Endodermal cell (in vitro differentiated cells): ENCODE results near the gene BTF3. TPM values are rescaled to one million over a fixed set of nuclear protein-coding genes. Genes with fewer than 3 reads are reported as not detected.

Source experiments
- DNase-seq: peaks from one replicate; pipeline ENCODE4 v3.0.0-alpha.2; 2017
- H3K27ac ChIP-seq: 2 replicates; pipeline ENCODE4 v1.5.1; 2013; ENCODE audit warnings: mild to moderate bottlenecking, low read depth, low read length, moderate library complexity
- H3K27me3 ChIP-seq: 2 replicates; pipeline ENCODE4 v1.6.1; 2013; ENCODE audit warnings: mild to moderate bottlenecking, low read length, moderate library complexity; ENCODE audit not compliant: insufficient read depth, control insufficient read depth, poor library complexity, severe bottlenecking
- H3K36me3 ChIP-seq: 2 replicates; pipeline ENCODE4 v1.7.0; 2013; ENCODE audit warnings: mild to moderate bottlenecking, low read length, moderate library complexity; ENCODE audit not compliant: control insufficient read depth, insufficient read depth
- H3K4me1 ChIP-seq: one replicate; pipeline ENCODE4 v1.7.0; 2013; ENCODE audit warnings: low read length; ENCODE audit not compliant: control insufficient read depth, insufficient read depth
- H3K4me3 ChIP-seq: 2 replicates; pipeline ENCODE4 v1.5.1; 2013; ENCODE audit warnings: mild to moderate bottlenecking, low read length, moderate library complexity
- H3K9ac ChIP-seq: 2 replicates; pipeline ENCODE4 v1.6.1; 2013; ENCODE audit warnings: mild to moderate bottlenecking, low read length, moderate library complexity; ENCODE audit not compliant: poor library complexity, severe bottlenecking; ENCODE audit errors: extremely low read depth
- H3K9me3 ChIP-seq: 2 replicates; pipeline ENCODE4 v1.6.1; 2013; ENCODE audit warnings: mild to moderate bottlenecking, low read length, moderate library complexity; ENCODE audit not compliant: control insufficient read depth
- H3K27ac Mint-ChIP-seq: 2 replicates; pipeline ENCODE4 v1.8.0; 2020; ENCODE audit warnings: mixed read lengths
- H3K27me3 Mint-ChIP-seq: 2 replicates; pipeline ENCODE4 v1.8.0; 2021; ENCODE audit warnings: mild to moderate bottlenecking, mixed read lengths; ENCODE audit not compliant: insufficient read depth
- H3K36me3 Mint-ChIP-seq: 2 replicates; pipeline ENCODE4 v1.8.0; 2020; ENCODE audit warnings: low read depth, mixed read lengths
- H3K4me1 Mint-ChIP-seq: 2 replicates; pipeline ENCODE4 v1.8.0; 2020; ENCODE audit warnings: mixed read lengths
- H3K4me3 Mint-ChIP-seq: 2 replicates; pipeline ENCODE4 v1.8.0; 2020; ENCODE audit warnings: mild to moderate bottlenecking, moderate library complexity, mixed read lengths
- H3K9me3 Mint-ChIP-seq: 2 replicates; pipeline ENCODE4 v1.8.0; 2020; ENCODE audit warnings: mild to moderate bottlenecking, mixed read lengths
- CTCF ChIP-seq: fragments of 200-600 bp; sonication (generic); conservative IDR thresholded peaks from 2 replicates; pipeline ENCODE4 v1.5.0; 2021; ENCODE audit warnings: antibody characterized with exemption, mild to moderate bottlenecking
- WGBS, 2 experiments: methylation state at CpG; one replicate each; pipeline versions ENCODE4 v1.1.5 to v1.1.7; 2013; ENCODE audit warnings: missing lambda C conversion rate in 2 of 2, mixed read lengths in 1 of 2; ENCODE audit not compliant: insufficient coverage in 1 of 2, insufficient read length in 1 of 2; 5-methylcytosine and 5-hydroxymethylcytosine counted together
- total RNA-seq, 2 donors: library from RNA; stranded (reverse); fragmentation: NEBNext Ultra II Directional in 1 of 2; extraction: Animal tissue kit (Norgen Biotek cat#: 25700) in 1 of 2; gene quantifications; 2 replicates in 1 of 2; 3 replicates in 1 of 2; pipeline ENCODE4 v1.2.1, GENCODE V29; 2021

The BTF3 gene
- total RNA-seq, 2 donors from 2014 or later, result 671 to 739 TPM

DNA sequence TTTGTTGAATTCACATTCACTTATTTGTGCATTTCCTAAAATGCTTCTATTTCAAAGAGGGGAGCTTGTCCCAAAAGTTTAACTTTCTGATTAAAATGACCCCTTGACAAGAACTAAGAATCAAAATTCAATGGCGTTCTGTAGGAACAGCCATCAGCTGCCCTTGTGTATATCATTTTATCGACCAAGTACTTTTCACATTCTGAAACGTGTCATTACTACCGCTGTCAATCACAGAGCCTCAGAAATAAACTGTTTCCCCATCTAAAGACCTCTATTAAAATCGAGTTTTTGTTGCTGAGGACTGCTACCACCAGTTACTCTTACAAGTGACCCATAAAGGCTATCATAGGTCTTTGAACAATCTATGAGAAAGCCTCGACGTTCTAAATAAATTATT lies 48.1 kb upstream of the BTF3 start:
- no peaks in the 10 kb centered on the region for H3K36me3 Mint-ChIP-seq
- no peak overlapping the region for H3K27ac Mint-ChIP-seq
- Histone ChIP-seq H3K4me3 (no peak overlapping the region), H3K4me1 (peaks cover 3% of the 10 kb centered on the region), H3K27ac (no peak overlapping the region), H3K9me3 (no peaks in the 10 kb centered on the region), H3K27me3 (peaks cover 80% of the 10 kb centered on the region), H3K9ac (no peak overlapping the region), H3K36me3 (no peaks in the 10 kb centered on the region)
- peaks cover 12% of the 10 kb centered on the region for H3K4me1 Mint-ChIP-seq
- H3K4me3 Mint-ChIP-seq, result no peak overlapping the region
- no peak for DNase-seq
- peaks cover 82% of the 10 kb centered on the region for H3K27me3 Mint-ChIP-seq
- TF ChIP-seq CTCF, result no peak
- whole genome bisulfite sequencing, 2 experiments, result 11% methylated on average over 5 of the region's 7 CpGs
- H3K9me3 Mint-ChIP-seq, result no peaks in the 10 kb centered on the region

GRCh38 chr5:73450672-73451223 lies 47.5 kb upstream of the BTF3 start:
- H3K27me3 ChIP-seq, result peaks cover 74% of the 10 kb centered on the region
- WGBS, 2 experiments, result 2 to 3% methylated on average over 25 to 27 of the region's 27 CpGs
- peaks cover 12% of the 10 kb centered on the region for H3K4me1 Mint-ChIP-seq
- TF ChIP-seq CTCF, result no peak
- no peaks in the 10 kb centered on the region for H3K9me3 Mint-ChIP-seq
- H3K36me3 ChIP-seq, result no peaks in the 10 kb centered on the region
- H3K36me3 Mint-ChIP-seq, result no peaks in the 10 kb centered on the region
- no peak overlapping the region for H3K27ac ChIP-seq
- no peaks in the 10 kb centered on the region for H3K9me3 ChIP-seq
- peaks cover 3% of the 10 kb centered on the region for H3K4me1 ChIP-seq
- H3K9ac ChIP-seq, result no peak overlapping the region
- peak; percentile 71 for DNase-seq
- H3K4me3 Mint-ChIP-seq, result peak overlapping the region; percentile 36
- H3K27me3 Mint-ChIP-seq, result peaks cover 76% of the 10 kb centered on the region
- H3K4me3 ChIP-seq, result peak overlapping the region; percentile 33
- H3K27ac Mint-ChIP-seq, result no peak overlapping the region

- Histone ChIP-seq H3K4me1 (peaks cover 3% of the 10 kb centered on the region), H3K27ac (no peak overlapping the region), H3K27me3 (peaks cover 67% of the 10 kb centered on the region), H3K9ac (no peak overlapping the region), H3K36me3 (no peaks in the 10 kb centered on the region), H3K4me3 (peak overlapping the region; percentile 50), H3K9me3 (no peaks in the 10 kb centered on the region)
- peak; percentile 88 for DNase-seq
- Mint-ChIP-seq H3K4me3 (peak overlapping the region; percentile 36), H3K36me3 (no peaks in the 10 kb centered on the region), H3K27me3 (peaks cover 69% of the 10 kb centered on the region), H3K9me3 (no peaks in the 10 kb centered on the region), H3K4me1 (peaks cover 12% of the 10 kb centered on the region), H3K27ac (no peak overlapping the region)
- TF ChIP-seq CTCF, result peak; percentile 97
- 6 to 27% methylated on average over 10 to 70 of the region's 70 CpGs for WGBS, 2 experiments
Measured at GRCh38 chr5:73451224-73452130, 46.8 kb upstream of the BTF3 start.
